IMR-90 (cell line): ENCODE measurements around the gene IGLON5. TPM values are rescaled to one million over a fixed set of nuclear protein-coding genes. Genes with fewer than 3 reads are reported as not detected.

Experiments used
- ATAC-seq: fragments of 200-7000 bp; cut with Tn5 transposase; 2 replicates; pipeline ENCODE4 v1.9.1; 2020; ENCODE audit warnings: low read depth, mild to moderate bottlenecking, moderate library complexity
- BruUV-seq: library from RNA; stranded (reverse); fragments of 400-500 nt; replicated peaks from 2 replicates; lab custom pipeline; 2021; lab: Mats Ljungman, UMichigan
- CTCF ChIA-PET: fragments of 300-600 bp; formaldehyde crosslinking; extraction: SDS; loops from one replicate; lab custom pipeline; 2021; ENCODE audit warnings: antibody characterized with exemption; lab: Yijun Ruan, JAX
- POLR2A ChIA-PET: fragments of 300-600 bp; sonication (Branson Sonifier 250); formaldehyde crosslinking; loops from one replicate; lab custom pipeline; 2022; ENCODE audit warnings: antibody characterized with exemption; ENCODE audit not compliant: unreplicated experiment; lab: Charles Lee
- DNase-seq: peaks from one replicate; pipeline ENCODE4 v3.0.0; 2013
- H2AFZ ChIP-seq: replicated peaks from 2 replicates; pipeline ENCODE3; 2013; ENCODE audit warnings: low read length, mild to moderate bottlenecking; ENCODE audit not compliant: poor library complexity
- H2AK5ac ChIP-seq: 2 replicates; pipeline ENCODE4 v1.6.1; 2013; ENCODE audit warnings: low read depth, low read length, inconsistent platforms
- H2AK9ac ChIP-seq: replicated peaks from 2 replicates; pipeline ENCODE3; 2013; ENCODE audit warnings: mild to moderate bottlenecking, low read depth, low read length, moderate library complexity; ENCODE audit not compliant: poor library complexity
- H2BK120ac ChIP-seq: 2 replicates; pipeline ENCODE4 v1.6.1; 2013; ENCODE audit warnings: low read depth, low read length, inconsistent platforms
- H2BK15ac ChIP-seq: 3 replicates; pipeline ENCODE4 v1.6.1; 2013; ENCODE audit warnings: low read depth, low read length, inconsistent platforms
- H2BK20ac ChIP-seq: 2 replicates; pipeline ENCODE4 v1.6.1; 2013; ENCODE audit warnings: low read depth, mild to moderate bottlenecking, inconsistent platforms, low read length, moderate library complexity
- H2BK5ac ChIP-seq: 2 replicates; pipeline ENCODE4 v1.6.1; 2013; ENCODE audit warnings: mild to moderate bottlenecking, low read depth, low read length, inconsistent platforms; ENCODE audit not compliant: poor library complexity, severe bottlenecking
- H3K14ac ChIP-seq: replicated peaks from 2 replicates; pipeline ENCODE4 v1.6.1; 2013; ENCODE audit warnings: low read depth, low read length, inconsistent platforms
- H3K18ac ChIP-seq: 2 replicates; pipeline ENCODE4 v1.6.1; 2013; ENCODE audit warnings: low read depth, low read length, control low read depth
- H3K23ac ChIP-seq: 2 replicates; pipeline ENCODE4 v1.6.1; 2013; ENCODE audit warnings: low read depth, low read length, inconsistent platforms
- H3K27ac ChIP-seq: 2 replicates; pipeline ENCODE4 v1.5.1; 2013; ENCODE audit warnings: mild to moderate bottlenecking, control low read depth, low read length; ENCODE audit not compliant: insufficient read depth
- H3K27me3 ChIP-seq: 2 replicates; pipeline ENCODE4 v1.6.1; 2013; ENCODE audit warnings: low read length; ENCODE audit not compliant: control insufficient read depth, insufficient read depth
- H3K36me3 ChIP-seq: 2 replicates; pipeline ENCODE4 v1.6.1; 2013; ENCODE audit warnings: low read length, mixed read lengths; ENCODE audit not compliant: control insufficient read depth, insufficient read depth
- H3K4ac ChIP-seq: 2 replicates; pipeline ENCODE4 v1.6.1; 2013; ENCODE audit warnings: low read depth, low read length, inconsistent platforms
- H3K4me1 ChIP-seq: 2 replicates; pipeline ENCODE4 v1.6.1; 2013; ENCODE audit warnings: low read length, mixed read lengths; ENCODE audit not compliant: control insufficient read depth, insufficient read depth
- H3K4me2 ChIP-seq: 2 replicates; pipeline ENCODE4 v1.6.1; 2013; ENCODE audit warnings: low read depth, mild to moderate bottlenecking, control low read depth, low read length, moderate library complexity
- H3K4me3 ChIP-seq: 2 replicates; pipeline ENCODE4 v1.5.1; 2013; ENCODE audit warnings: low read depth, mild to moderate bottlenecking, control low read depth, low read length, moderate library complexity; ENCODE audit not compliant: insufficient read depth
- H3K56ac ChIP-seq: 2 replicates; pipeline ENCODE4 v1.6.1; 2013; ENCODE audit warnings: low read length, inconsistent platforms; ENCODE audit not compliant: insufficient read depth; ENCODE audit errors: extremely low read depth
- H3K79me1 ChIP-seq, 2 experiments: 2 replicates each; pipeline ENCODE4 v1.6.1; 2013; ENCODE audit warnings: low read length in 2 of 2, inconsistent platforms in 1 of 2, low read depth in 1 of 2
- H3K9ac ChIP-seq: 2 replicates; pipeline ENCODE4 v1.6.1; 2013; ENCODE audit warnings: low read depth, low read length, control low read depth
- H3K9me1 ChIP-seq: 2 replicates; pipeline ENCODE4 v1.6.1; 2013; ENCODE audit warnings: low read length, inconsistent platforms; ENCODE audit not compliant: insufficient read depth
- H3K9me3 ChIP-seq: 2 replicates; pipeline ENCODE4 v1.6.1; 2013; ENCODE audit warnings: low read length; ENCODE audit not compliant: control insufficient read depth, insufficient read depth
- H4K20me1 ChIP-seq: 2 replicates; pipeline ENCODE4 v1.6.1; 2013; ENCODE audit warnings: low read length, inconsistent platforms; ENCODE audit not compliant: insufficient read depth
- H4K5ac ChIP-seq: 2 replicates; pipeline ENCODE4 v1.6.1; 2013; ENCODE audit warnings: mild to moderate bottlenecking, low read depth, low read length, control low read depth
- H4K8ac ChIP-seq, 2 experiments: 2 replicates each; pipeline ENCODE4 v1.6.1; 2013; ENCODE audit warnings: low read depth in 2 of 2, low read length in 2 of 2, control low read depth in 1 of 2, inconsistent platforms in 1 of 2
- H4K91ac ChIP-seq: 2 replicates; pipeline ENCODE4 v1.6.1; 2013; ENCODE audit warnings: low read depth, low read length, inconsistent platforms; ENCODE audit not compliant: insufficient read depth
- BHLHE40 ChIP-seq: fragments of 150-350 bp; IDR thresholded peaks from 2 replicates; pipeline ENCODE4 v1.6.1; 2016; ENCODE audit warnings: mild to moderate bottlenecking, low read depth, low read length
- CEBPB ChIP-seq: IDR thresholded peaks from 2 replicates; pipeline ENCODE4 v1.6.1; 2012; ENCODE audit warnings: low read depth, low read length, improper control_type of control experiment
- CTCF ChIP-seq: conservative IDR thresholded peaks from 2 replicates; pipeline ENCODE4 v1.5.1; 2012; ENCODE audit warnings: mild to moderate bottlenecking, low read depth, low read length, improper control_type of control experiment
- FOS ChIP-seq: fragments of 150-350 bp; IDR thresholded peaks from 2 replicates; pipeline ENCODE4 v1.6.1; 2016; ENCODE audit warnings: low read depth, low read length
- MAFK ChIP-seq: IDR thresholded peaks from 2 replicates; pipeline ENCODE4 v1.6.1; 2012; ENCODE audit warnings: low read depth, low read length, improper control_type of control experiment
- MAZ ChIP-seq: IDR thresholded peaks from 2 replicates; pipeline ENCODE4 v1.6.1; 2012; ENCODE audit warnings: low read depth, mild to moderate bottlenecking, low read length, improper control_type of control experiment, moderate library complexity, borderline replicate concordance
- MXI1 ChIP-seq: IDR thresholded peaks from 2 replicates; pipeline ENCODE4 v1.6.1; 2012; ENCODE audit warnings: low read depth, mild to moderate bottlenecking, low read length, moderate library complexity, borderline replicate concordance
- NFE2L2 ChIP-seq: fragments of 150-350 bp; IDR thresholded peaks from 2 replicates; pipeline ENCODE4 v1.6.1; 2016; ENCODE audit warnings: low read depth, mild to moderate bottlenecking, low read length
- RAD21 ChIP-seq: IDR thresholded peaks from 2 replicates; pipeline ENCODE4 v1.6.1; 2012; ENCODE audit warnings: low read length, improper control_type of control experiment
- RCOR1 ChIP-seq: IDR thresholded peaks from 2 replicates; pipeline ENCODE4 v1.6.1; 2012; ENCODE audit warnings: mild to moderate bottlenecking, low read length, improper control_type of control experiment; ENCODE audit not compliant: insufficient replicate concordance
- WGBS, 2 experiments: methylation state at CpG; one replicate each; pipeline versions ENCODE4 v1.1.5 to v1.1.7; 2013; ENCODE audit warnings: missing lambda C conversion rate in 2 of 2; ENCODE audit not compliant: insufficient read length in 1 of 2; ENCODE audit errors: extremely low coverage in 2 of 2; 5-methylcytosine and 5-hydroxymethylcytosine counted together
- dilution Hi-C: fragments of 300-500 bp; cut with HindIII; formaldehyde crosslinking; loops from one replicate; pipeline ENCODE4 v1.14.3; 2018; ENCODE audit warnings: low sequenced_read_pairs; ENCODE audit not compliant: unreplicated experiment
- in situ Hi-C: fragments of 300-500 bp; cut with MboI; formaldehyde crosslinking; loops from 3 replicates; pipeline ENCODE4 v1.14.3; 2019; ENCODE audit warnings: low sequenced_read_pairs, inconsistent platforms, mixed read lengths
- intact Hi-C: fragments of 100-400 bp; cut with micrococcal nuclease; formaldehyde crosslinking; loops from 2 replicates; pipeline ENCODE4 v1.10.0; 2022
- polyA plus RNA-seq, 3 experiments: library from polyadenylated mRNA; depleted of rRNA; stranded (reverse); fragments of >200 nt; gene quantifications; 2 replicates each; pipeline ENCODE4 v1.2.3, GENCODE V29; 2012; ENCODE audit warnings: low replicate concordance in 1 of 3
- total RNA-seq: library from RNA; depleted of rRNA; stranded (reverse); fragments of >200 nt; gene quantifications from 2 replicates; pipeline ENCODE4 v1.2.3, GENCODE V29; 2012

Gene IGLON5
- total and polyA plus RNA-seq, 2 of the 4 experiments (the other 2 are of a cell fraction), result not detected

- BruUV-seq, result TSS peak; percentile 70
- DNase-seq (no peak), ATAC-seq (no peak)
- H3K27ac ChIP-seq, result peak within 1 kb of the TSS; percentile 94
- dilution Hi-C loops, result no loop called here
- H2AK9ac ChIP-seq, result peak within 1 kb of the TSS; percentile 99
- H4K5ac ChIP-seq, result peak within 1 kb of the TSS; percentile 66
- H3K36me3 ChIP-seq, result no peaks in the 10 kb centered on the region
- peaks cover 16% of the 10 kb centered on the region for H3K4me1 ChIP-seq
- H2BK15ac ChIP-seq, result peak within 1 kb of the TSS; percentile 73; the same call in 2 of the 3 replicates
- WGBS, 2 experiments, result no CpG with 5 or more reads among the region's 27 CpGs
- peak within 1 kb of the TSS; percentile 84 for H3K4me3 ChIP-seq
- peak within 1 kb of the TSS; percentile 96 for H3K4me2 ChIP-seq
- H3K79me1 ChIP-seq, result peaks cover 12 to 47% of the 10 kb centered on the region in 2 experiments; a peak in 3 of 4 replicates
- H2AFZ ChIP-seq, result peak within 1 kb of the TSS; percentile 100
- H4K20me1 ChIP-seq, result no peaks in the 10 kb centered on the region
- peaks cover 15% of the 10 kb centered on the region for H3K9me1 ChIP-seq
- in situ Hi-C loops, result no loop called here
- H3K18ac ChIP-seq, result peak within 1 kb of the TSS; percentile 53
- peak within 1 kb of the TSS; percentile 77 to 92 for H4K8ac ChIP-seq
- peak within 1 kb of the TSS; percentile 90 for H2BK5ac ChIP-seq
- TF ChIP-seq RAD21 (no peak), MAZ (no peak; the same call in 1 of the 2 replicates), MAFK (no peak), CTCF (no peak), BHLHE40 (peak; percentile 51), RCOR1 (no peak), NFE2L2 (no peak), FOS (no peak), MXI1 (peak; percentile 66; the same call in 1 of the 2 replicates), CEBPB (no peak)
- H4K91ac ChIP-seq, result peak within 1 kb of the TSS; percentile 92
- peak within 1 kb of the TSS; percentile 83 for H3K56ac ChIP-seq
- H2BK20ac ChIP-seq, result 0 out of 2 replicates have a peak within 1 kb of the TSS, but pooled peaks have one; percentile 3
- CTCF ChIA-PET, result no interaction called here
- H3K9ac ChIP-seq, result peak within 1 kb of the TSS; percentile 94
- POLR2A ChIA-PET, result interaction anchor here (1.1 kb wide), 1 partner anchor 27 kb away, joined by 3 read pairs; no protein-coding TSS in a partner anchor
- peak within 1 kb of the TSS; percentile 58 for H2BK120ac ChIP-seq
- H3K4ac ChIP-seq, result peak within 1 kb of the TSS; percentile 87
- no peaks in the 10 kb centered on the region for H3K27me3 ChIP-seq
- peak within 1 kb of the TSS; percentile 93 for H2AK5ac ChIP-seq
- H3K23ac ChIP-seq, result peak within 1 kb of the TSS; percentile 95
- H3K9me3 ChIP-seq, result no peaks in the 10 kb centered on the region
- H3K14ac ChIP-seq, result peak within 1 kb of the TSS; percentile 90
- intact Hi-C loops, result loop anchor here (1.0 kb wide), 1 partner anchor 27 kb away; no protein-coding TSS in a partner anchor
Measured at GRCh38 chr19:51365965-51366388, 54.5 kb downstream of the IGLON5 start, which contains the start of gene ETFB. TSS of gene ETFB (minus strand) at chr19:51366388. CDS start at chr19:51366326, 62 bp downstream.
